Measurements from ENCODE around the gene MPO. TPM values are rescaled to one million over a fixed set of nuclear protein-coding genes. Genes with fewer than 3 reads are reported as not detected.
A peak's percentile ranks its signal among the peaks of the same experiment; 100 is the strongest.

MPO gene
- polyA plus RNA-seq, 2 of the 4 experiments (the other 2 are of a cell fraction): not detected

GRCh38 chr17:58248955-58249269 is 31.8 kb downstream of the MPO start:
- WGBS (ENCODE audit: missing lambda C conversion rate): 70% methylated on average over 10 of the region's 10 CpGs
- H3K4me2 ChIP-seq: peak overlapping the region; percentile 98
- 0 out of 3 replicates have a peak, but pooled peaks cover 4% of the 10 kb centered on the region for H3K9me3 ChIP-seq
- H3K27ac ChIP-seq: no peak overlapping the region
- ChIA-PET POLR2A (no interaction called here), CTCF (interaction anchor here (0.6 to 6.8 kb wide), 37 partner anchors 8 to 337 kb away, joined by 3 to 69 read pairs (median 7); partner anchors contain the start of genes LPO, MKS1, MPO and MTMR4)
- peak in 1 of 2 experiments; percentile 2; a peak in 1 of 6 replicates for ATAC-seq
- TF ChIP-seq POLR2A (IDR thresholded peaks at IDR 0.05; ENCODE audit: low read length) (no peak), NPAS2 (CRISPR knock-in tag; IDR thresholded peaks at IDR 0.05; ENCODE audit: borderline replicate concordance) (no peak), ZFP36 (IDR thresholded peaks at IDR 0.05; ENCODE audit: borderline replicate concordance, partially characterized antibody) (no peak), MAZ (IDR thresholded peaks at IDR 0.05; ENCODE audit: borderline replicate concordance, low read depth, low read length) (no peak), CBX2 (IDR thresholded peaks at IDR 0.05; ENCODE audit: borderline replicate concordance, low read depth) (no peak), GATA3 (IDR thresholded peaks at IDR 0.05; ENCODE audit: borderline replicate concordance) (no peak), FOXS1 (CRISPR knock-in tag; IDR thresholded peaks at IDR 0.05) (no peak), HDAC2 (IDR thresholded peaks at IDR 0.05) (no peak), RFX5 (IDR thresholded peaks at IDR 0.05) (no peak), HOXB13 (CRISPR knock-in tag; IDR thresholded peaks at IDR 0.05; ENCODE audit: low read depth) (no peak), FOSB (CRISPR knock-in tag; IDR thresholded peaks at IDR 0.05) (no peak), USF2 (IDR thresholded peaks at IDR 0.05) (no peak), HES2 (IDR thresholded peaks at IDR 0.05) (no peak), TFCP2L1 (CRISPR knock-in tag; IDR thresholded peaks at IDR 0.05) (no peak), ZNF302 (CRISPR knock-in tag; IDR thresholded peaks at IDR 0.05) (no peak), JUNB (IDR thresholded peaks at IDR 0.05) (no peak), CEBPB (IDR thresholded peaks at IDR 0.05) (no peak), SREBF2 (IDR thresholded peaks at IDR 0.05) (no peak), CHD4 (IDR thresholded peaks at IDR 0.05; ENCODE audit: borderline replicate concordance) (no peak), ATOH8 (CRISPR knock-in tag; IDR thresholded peaks at IDR 0.05; ENCODE audit: low read depth) (no peak)
- H3K4me3 ChIP-seq: peak overlapping the region; percentile 43; the same call in 2 of the 3 replicates
- H3K4me1 ChIP-seq: peaks cover 8% of the 10 kb centered on the region
- no peak for FAIRE-seq
- no peak for DNase-seq (ENCODE audit: low read depth in 1 of 2, low spot score in 1 of 2)

GRCh38 chr17:58247511-58248363 is 33.0 kb downstream of the MPO start:
- H3K4me2 ChIP-seq: no peak overlapping the region
- TF ChIP-seq CHD4 (IDR thresholded peaks at IDR 0.05; ENCODE audit: borderline replicate concordance): no peak
- TF ChIP-seq PBX3 (IDR thresholded peaks at IDR 0.05): no peak
- TF ChIP-seq ELK1 (IDR thresholded peaks at IDR 0.05; ENCODE audit: low read depth, low read length): no peak
- TF ChIP-seq KDM1A (IDR thresholded peaks at IDR 0.05; ENCODE audit: low read depth): no peak
- ATAC-seq (no peak), FAIRE-seq (no peak), DNase-seq (ENCODE audit: low read depth in 1 of 2, low spot score in 1 of 2) (no peak)
- ChIA-PET POLR2A (interaction anchor here (1.2 kb wide), 1 partner anchor 104 kb away, joined by 3 read pairs; the partner anchor contains the start of gene SUPT4H1), CTCF (interaction anchor here (0.5 to 6.8 kb wide), 10 partner anchors 11 to 697 kb away, joined by 3 to 68 read pairs (median 5); partner anchors contain the start of genes LPO and MKS1)
- H3K9me3 ChIP-seq: 0 out of 3 replicates have a peak, but pooled peaks cover 4% of the 10 kb centered on the region
- WGBS (ENCODE audit: missing lambda C conversion rate): 69% methylated on average over 10 of the region's 10 CpGs
- no peak overlapping the region for H3K4me3 ChIP-seq
- H3K27ac ChIP-seq: no peak overlapping the region
- peaks cover 8% of the 10 kb centered on the region for H3K4me1 ChIP-seq

Data from A549 (cell line).